Lower leg skin (tissue), 3 donors: ENCODE measurements around the gene GRK1.

Experiments used
- CTCF ChIP-seq, 3 donors: fragments of 450-650 bp; IDR thresholded peaks; one replicate each; pipeline ENCODE4 v1.5.1; 2016; ENCODE audit warnings: antibody characterized with exemption in 3 of 3, mild to moderate bottlenecking in 3 of 3, moderate library complexity in 2 of 3
- POLR2A ChIP-seq, 2 donors: fragments of 450-650 bp; IDR thresholded peaks; one replicate each; pipeline ENCODE4 v1.6.1; 2016 to 2017; ENCODE audit warnings: antibody characterized with exemption in 2 of 2, mild to moderate bottlenecking in 1 of 2, moderate library complexity in 1 of 2

- TF ChIP-seq CTCF (IDR thresholded peaks at IDR 0.05) (no peak), POLR2A (IDR thresholded peaks at IDR 0.05) (no peak)
Measured at GRCh38 chr13:113724016-113724758, 57.2 kb downstream of the GRK1 start.
